HG03571 (cell line): ENCODE results near the gene LEUTX.
A peak's percentile ranks its signal among the peaks of the same experiment; 100 is the strongest.
"Not testable (repeated sequence)": the region's sequence is repeated elsewhere in the genome, so short reads cannot be mapped to it uniquely, and the experiment has no call there.

Experiments used
- ATAC-seq: cut with Tn5 transposase; IDR thresholded peaks from one replicate; pipeline ENCODE4 v1.9.1; 2021; ENCODE audit not compliant: unreplicated experiment

Gene LEUTX

DNA sequence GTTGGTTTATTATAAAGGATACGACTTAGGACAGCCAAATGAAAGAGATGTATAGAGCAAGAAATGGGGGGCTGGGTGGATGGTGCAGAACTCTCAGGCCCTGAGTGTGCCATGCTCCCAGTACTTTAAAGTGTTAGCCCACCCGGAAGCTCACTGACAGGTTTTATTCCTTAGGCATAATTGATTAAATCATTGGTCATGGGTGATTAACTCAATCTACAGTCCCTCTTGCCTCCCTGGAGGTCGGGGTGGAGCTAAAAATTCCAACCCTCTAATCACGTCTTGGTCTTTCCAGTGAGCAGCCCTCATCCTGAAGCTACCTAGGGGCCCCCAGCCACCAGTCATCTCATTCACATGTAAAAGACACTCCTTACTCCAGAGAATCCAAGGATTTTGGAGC lies 9.9 kb upstream of the LEUTX start:
- no peak for ATAC-seq

DNA sequence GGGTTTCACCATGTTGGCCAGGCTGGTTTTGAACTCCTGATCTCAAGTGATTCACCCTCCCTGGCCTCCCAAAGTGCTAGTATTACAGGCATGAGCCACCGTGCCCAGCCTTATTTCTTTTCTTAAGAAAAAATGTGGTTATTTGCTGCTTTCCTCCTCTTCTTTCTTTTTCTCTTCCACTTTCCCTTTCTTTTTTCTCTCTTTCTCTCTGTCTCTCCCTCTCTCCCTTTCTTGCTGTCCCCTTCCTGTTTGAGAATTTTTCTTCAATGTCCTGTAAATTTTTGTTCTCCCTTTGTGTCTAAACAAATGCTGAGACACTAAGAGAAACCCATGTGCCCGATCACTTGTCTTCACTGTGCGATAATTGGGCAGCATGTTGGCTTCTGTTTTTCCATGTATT lies 2.2 kb downstream of the LEUTX start:
- ATAC-seq: no peak

DNA sequence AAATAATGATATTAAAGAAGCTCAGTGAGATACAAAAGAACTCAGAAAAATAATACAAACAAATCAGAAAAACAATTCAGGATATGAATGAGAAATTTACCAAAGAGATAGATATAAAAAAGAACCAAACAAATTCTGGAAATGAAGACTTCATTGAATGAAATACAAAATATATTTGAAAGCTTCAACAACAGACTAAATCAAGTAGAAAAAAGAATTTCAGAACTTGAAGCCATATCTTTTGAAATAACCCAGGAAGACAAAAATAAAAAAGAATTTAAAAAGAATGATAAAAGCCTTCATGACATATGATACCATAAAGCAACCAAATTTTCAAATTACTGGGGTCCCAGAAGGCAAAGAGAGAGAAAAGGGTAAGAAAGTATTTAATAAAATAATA lies 9.6 kb downstream of the LEUTX start:
- ATAC-seq: no peak

DNA sequence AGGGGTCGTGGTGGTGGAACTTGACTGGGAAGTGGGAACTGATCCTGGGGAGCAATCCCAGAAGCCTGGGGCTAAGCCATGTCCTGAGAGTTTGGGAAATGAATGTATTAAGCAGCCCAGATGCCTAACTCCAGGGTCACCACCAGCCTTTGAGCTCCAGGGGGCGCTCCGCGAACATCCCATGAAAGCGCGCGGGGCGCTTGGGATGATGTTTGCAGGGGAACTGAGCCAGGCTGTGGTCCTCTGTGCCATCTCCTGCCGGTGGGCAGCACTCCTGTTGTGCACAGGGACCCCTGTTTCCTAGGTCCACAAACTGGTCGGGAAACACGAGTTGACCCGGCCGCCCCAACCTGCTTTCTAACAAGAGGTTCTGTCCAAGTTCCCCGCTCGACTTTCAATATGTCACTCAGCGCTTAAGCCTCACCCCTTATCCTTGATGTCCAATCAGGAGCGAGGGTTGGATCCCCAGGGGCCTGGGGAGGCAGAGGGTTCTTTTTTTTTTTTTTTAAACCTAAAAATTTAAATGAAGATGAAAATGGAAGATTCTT lies 14.4 kb downstream of the LEUTX start:
- peak; percentile 69 for ATAC-seq

DNA sequence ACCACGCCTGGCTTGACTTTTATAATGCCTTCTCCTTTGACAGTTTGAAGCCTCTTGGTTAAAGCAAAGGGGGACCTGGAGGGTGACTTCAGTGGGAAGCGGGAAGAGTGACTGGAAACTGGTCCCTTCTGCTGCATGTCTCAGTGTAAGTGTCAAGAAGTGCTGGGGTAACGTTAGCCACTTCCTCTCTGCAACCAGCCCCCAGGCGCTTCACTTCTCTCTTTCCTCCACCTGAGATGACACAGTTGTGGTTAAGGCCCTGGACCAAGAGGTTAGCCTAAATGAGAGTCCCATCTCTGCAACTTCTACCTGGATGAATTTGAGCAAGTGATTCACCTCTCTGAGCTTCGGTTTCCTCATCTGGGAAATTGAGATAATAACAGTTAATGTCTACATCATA lies 16.3 kb downstream of the LEUTX start:
- ATAC-seq: no peak

DNA sequence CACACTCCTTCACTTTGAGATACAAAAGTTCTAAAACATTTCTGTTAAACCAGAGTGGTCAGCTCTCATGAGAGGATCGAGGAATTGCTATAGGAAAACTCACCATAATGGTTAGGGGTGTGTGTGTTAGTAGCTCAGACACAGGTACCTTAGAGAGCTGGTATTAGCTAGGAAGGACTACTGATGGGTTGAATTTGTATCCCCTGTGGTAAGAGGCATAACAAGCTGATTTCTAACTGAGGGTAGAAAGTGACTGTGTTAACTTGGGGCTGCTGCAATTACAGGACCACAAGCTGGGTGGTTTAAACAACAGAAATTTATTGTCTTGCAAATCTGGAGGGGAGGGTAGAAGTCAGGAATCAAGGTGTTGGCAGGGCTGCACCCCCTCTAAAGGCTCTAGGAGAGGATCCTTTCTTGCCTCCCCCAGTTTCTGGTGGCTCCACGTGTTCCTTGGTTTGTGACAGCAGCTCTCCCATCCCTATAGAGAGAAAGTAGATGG lies 17.4 kb downstream of the LEUTX start:
- ATAC-seq: no peak

DNA sequence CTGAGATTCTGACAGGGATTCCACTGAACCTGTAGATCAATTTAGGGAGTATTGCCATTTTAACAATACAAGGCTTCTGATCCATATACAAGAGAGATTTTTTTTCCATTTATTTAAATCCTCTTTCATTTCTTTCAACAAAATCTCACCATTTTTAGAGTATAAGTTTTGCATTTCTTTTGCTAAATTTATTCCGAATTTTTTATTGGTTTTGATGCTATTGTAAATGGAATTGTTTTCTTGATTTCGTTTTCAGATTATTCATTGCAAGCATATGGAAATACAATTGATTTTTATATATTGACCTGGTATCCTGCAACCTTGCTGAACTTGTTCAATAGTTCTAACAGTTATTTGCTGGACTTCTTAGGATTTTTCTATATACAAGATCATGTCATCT lies 18.4 kb downstream of the LEUTX start:
- no peak for ATAC-seq

DNA sequence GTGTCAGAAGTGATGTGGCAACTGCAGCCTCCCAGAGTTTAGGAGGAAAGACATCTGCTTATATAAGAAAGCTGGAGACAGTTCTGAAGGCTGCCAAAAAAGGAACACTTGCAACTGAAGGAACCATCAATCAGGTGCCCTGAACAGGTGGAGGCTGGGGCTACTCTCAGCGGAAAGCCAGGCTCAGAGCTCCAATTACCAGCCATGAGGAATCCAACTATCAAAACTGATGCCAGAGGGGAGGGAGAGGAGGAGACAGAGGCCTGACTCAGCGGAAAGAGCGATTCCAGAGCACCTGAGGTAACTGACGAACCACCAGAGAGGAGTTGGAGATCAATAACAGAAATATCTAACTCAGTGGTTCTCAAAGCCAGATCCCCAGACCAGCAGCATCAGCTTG lies 24.3 kb downstream of the LEUTX start:
- ATAC-seq: no peak

DNA sequence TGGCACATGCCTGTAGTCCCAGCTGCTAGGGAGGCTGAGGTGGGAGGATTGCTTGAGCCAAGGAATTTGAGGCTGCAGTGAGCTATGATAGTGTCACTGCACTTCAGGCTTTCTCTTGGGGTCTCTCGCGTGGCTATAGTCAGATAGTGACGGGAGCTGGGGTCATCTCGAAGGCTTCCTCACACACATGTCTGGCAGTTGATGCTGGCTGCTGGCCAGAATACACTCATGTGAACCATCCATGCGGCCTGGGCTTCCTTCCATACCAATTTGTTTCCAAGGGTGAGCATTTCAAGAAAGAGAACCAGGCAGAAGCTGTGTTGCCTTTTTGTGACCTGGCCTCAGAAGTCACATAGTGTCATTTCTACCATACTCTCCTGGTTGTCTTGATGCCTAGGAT lies 26.4 kb downstream of the LEUTX start:
- ATAC-seq: no peak

DNA sequence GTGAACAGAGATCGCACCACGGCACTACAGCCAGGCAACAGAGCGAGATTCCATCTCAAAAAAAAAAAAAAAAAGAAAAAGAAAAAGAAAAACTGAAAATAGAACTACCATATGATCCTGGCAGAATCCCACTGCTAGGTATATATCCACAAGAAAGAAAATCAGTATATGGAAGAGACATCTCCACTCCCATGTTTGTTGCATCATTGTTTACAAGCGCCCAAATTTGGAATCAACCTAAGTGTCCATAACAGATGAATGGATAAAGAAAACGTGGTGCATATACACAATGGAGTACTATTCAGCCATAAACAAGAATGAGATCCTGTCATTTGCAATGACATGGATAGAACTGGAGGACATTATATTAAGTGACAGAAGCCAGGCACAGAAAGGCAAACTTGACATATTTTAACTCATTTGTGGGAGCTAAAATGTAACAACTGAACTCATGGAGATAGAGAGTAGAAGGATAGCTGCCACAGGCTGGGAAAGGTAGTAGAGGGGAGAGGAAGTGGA lies 29.3 kb downstream of the LEUTX start:
- no peak for ATAC-seq

DNA sequence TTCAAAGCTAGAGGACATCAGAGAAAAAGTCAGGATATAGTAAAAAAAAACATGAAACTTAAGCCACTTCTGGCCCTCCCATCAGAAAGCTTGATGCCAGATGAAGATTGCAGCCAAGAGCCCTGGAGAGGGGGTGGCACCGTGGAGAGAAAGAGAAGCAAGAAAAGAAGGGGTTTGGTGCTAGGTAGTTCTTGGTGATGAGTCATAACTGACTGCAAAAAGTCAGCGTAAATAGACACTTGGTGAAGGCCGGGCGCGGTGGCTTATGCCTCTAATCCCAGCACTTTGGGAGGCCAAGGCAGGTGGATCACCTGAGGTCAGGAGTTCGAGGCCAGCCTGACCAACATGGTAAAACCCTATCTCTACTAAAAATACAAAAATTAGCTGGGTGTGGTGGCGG lies 30.0 kb downstream of the LEUTX start:
- not testable (repeated sequence) for ATAC-seq

DNA sequence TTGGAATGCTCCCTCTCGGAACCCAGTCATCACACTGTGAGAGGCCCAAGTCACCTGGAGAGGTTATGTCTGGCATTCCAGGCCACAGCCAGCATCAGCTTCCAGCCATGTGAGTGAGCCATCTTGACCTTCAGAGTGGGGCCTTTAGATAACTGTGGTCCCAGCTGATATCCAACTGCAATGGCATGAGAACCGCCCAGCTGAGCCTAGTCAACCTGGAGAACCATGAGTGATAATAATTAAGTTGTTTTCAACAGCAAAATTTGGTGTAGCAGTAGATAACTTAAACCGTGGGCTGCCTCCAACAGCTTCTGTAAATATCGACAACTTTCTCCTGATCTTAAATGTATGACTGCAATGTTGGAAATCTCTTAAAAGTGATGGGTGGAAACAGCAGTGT lies 30.7 kb downstream of the LEUTX start:
- no peak for ATAC-seq

DNA sequence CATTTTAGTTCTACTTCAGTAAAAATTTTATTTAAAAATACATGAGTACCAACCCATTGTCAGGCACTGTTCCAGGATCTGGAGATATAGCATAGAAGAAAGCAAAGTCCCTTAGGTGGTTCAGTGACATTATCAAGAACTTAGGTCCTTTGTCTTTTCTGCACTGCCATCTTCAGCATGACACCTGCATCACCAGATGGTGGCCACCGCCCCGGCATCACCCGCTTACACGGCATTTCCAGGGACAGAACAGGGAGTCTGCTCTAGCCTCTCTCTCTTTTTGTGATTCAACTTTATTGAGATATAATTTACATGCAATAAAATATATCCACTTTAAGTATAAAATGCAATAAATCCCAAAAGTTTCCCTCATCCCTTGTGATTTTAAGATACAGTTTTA lies 31.8 kb downstream of the LEUTX start:
- no peak for ATAC-seq

DNA sequence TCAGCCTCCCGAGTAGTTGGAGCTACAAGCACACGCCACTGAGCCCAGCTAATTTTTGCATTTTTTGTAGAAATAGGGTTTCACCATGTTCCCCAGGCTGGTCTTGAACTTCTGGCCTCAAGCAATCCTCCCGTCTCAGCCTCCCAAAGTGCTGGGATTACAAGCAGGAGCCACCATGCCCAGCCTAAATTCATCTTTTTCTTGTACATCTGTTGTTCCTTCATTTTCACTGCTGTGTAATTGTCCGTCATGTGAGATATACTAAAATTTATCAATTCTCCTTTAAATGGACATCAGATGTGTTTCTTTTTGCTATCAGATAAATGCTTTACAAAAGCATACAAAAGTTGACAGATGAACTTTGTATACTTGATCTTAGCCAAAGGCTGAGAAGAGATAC lies 32.4 kb downstream of the LEUTX start:
- no peak for ATAC-seq

DNA sequence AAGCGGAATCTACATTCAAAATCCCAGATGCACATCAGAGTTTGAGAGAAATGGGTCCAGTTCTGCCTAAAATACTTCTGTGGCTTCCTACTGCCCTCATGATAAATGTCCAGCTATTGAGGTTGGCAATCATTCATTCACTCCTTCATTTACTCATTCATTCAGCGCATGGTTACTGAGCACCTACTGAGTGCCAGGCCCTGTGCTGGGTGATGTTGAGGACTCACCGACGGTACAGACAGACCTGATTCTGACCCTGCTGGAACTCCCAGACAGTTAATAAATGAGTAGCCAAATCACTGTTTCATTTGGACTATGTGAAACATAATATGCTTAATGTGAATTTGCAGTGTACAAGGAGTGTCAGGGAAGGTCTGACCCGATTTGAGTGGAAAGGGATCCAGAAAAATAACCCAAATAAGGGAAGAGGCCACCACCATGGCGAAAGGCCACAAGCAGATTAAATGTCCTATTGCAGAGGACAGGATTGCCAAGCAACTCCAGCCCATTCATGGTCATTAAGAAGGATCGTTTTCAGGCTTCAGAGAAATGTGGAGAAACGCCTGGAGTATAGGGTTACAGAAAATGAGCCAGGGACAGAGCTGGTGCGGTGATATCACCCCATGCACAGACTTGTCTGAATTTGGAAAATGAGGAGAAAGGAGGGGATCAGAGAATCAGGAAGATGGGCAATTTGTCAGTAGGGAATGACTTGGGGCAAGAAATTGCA lies 34.8 kb downstream of the LEUTX start:
- no peak for ATAC-seq

DNA sequence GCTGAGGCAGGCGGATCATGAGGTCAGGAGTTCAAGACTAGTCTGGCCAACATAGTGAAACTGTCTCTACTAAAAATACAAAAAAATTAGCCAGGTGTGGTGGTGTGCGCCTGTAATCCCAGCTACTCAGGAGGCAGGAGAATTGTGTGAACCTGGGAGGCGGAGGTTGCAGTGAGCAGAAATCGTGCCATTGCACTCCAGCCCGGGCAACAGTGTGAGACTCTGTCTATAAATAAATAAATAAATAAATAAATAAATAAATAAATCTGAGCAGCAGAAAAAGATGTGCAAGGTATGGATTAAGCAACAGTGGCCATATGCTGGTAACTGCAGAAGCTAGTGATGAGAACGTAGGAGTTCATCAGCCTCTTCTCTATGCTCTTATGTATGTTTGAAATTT lies 35.5 kb downstream of the LEUTX start:
- ATAC-seq: not testable (repeated sequence)

DNA sequence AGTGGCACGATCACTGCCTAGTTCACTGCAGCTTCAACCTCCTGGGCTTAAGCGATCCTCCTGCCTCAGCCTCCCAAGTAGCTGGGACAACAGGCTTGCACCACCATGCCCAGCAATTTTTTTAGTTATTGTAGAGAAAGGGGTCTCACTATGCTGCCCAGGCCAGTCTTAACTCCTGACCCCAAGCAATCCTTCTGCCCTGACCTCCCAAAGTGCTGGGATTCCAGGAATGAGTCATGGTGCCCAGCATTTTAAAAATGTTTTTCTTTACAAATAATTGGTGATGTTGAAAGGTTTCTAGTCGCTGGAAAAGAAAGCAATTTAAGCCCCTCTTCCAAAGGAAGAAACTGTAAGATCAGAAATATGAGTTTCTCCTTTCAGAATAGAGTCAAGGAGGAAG lies 35.9 kb downstream of the LEUTX start:
- ATAC-seq: no peak

DNA sequence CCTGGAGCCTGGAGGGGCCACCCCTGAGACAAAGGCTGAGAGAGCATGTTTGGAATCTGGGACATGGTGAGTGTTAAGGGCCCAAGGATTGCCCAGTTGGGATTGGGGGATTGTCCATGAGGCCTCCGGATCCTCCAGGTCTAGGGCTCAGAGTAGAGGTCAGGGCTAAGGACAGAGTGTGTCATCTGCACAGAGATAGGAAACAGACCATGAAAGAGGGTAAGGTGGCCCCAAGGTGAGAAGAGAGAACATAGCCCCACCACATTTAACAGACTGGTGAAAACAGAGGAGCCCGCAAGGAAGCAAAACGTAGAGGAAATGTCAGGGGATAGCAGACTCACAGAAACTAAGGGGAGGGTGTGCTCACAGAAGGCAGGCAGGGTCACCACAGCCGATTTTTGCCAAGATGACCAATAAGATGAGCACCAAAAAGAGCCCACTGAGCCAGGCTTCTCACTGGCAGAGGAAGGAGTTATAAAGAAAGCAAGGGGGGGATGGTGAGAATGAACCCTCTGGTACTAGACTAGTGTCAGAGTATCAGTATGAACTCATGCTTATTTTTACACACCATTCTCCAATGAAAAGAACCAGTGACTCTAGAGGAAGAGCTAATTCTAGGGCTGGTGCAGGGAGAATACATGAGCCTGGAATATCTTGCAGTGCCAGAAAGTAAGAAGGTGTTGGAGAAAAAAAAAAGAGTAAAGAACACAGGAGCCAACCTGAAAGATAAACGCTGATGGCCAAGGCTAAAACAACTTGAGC lies 37.8 kb downstream of the LEUTX start:
- no peak for ATAC-seq

DNA sequence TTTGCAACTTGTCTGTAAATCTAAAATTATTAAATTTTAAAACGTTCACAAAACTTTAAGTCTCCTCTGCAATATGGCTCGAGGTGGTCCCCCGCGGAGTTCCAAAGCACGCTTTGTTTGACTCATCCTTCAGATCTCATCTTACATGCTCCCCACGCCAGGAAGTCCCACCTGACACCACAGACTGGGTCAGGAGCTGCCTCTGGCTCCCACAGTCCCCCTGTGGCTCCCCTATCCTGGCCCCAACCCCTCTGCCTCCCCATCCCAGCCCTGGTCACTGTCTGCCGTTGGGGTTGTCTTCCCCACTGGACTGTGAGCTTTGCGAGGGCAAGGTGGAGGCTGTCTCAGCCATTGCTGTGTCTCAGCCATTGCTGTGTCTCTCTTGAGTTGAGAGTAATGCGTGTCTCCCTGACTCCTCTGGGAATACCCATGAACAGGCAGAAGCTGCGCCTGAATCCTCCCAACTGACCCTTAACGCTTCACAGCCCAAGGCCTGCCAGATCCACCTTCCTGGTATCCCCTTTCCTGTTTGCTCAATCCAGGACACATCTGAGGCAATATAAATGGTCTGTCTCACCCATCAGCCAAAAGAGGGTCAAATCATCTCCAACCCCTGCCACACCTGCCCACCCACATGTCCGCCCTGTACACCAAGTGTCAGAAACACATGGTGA lies 39.4 kb downstream of the LEUTX start:
- no peak for ATAC-seq

DNA sequence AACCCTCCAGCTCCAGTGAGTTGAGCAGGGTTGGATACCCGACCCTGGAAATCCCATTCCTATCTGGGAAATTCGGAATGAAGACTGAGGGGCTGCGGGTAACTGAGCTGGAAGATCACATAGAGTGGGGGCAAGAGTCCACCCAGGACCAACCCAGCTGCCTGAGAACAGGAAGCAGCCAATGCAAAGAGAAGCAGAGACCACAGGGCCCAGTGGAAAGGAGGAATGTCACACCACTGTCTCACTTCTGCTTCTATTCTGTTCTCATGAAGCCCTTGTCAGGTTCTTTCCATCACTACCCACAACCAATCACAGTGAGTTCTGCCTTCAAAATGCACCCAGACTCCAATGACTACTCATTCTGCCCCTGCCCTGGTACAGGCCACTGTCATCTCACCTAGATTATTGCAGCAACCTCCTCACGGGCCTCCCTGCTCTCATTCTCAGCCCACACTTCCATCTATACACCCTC lies 40.0 kb downstream of the LEUTX start:
- no peak for ATAC-seq

DNA sequence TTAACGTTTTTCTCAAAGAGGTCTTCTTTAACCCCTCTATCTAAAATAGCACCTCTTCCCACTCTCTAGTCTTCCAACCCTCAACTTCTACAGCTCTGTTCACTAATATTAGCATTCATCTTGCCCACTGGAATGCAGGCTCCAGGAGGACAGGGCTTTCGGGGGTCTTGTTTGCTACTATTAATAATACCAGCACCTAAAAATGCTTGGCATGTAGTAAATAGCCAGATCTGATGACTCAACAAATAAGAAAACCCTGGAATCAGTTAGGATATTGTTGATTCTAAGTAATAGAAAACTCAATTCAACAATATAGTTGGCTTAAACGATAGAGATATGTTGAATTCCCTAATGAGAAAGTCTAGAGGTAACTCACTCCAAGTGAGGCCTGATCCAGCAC lies 41.1 kb downstream of the LEUTX start:
- no peak for ATAC-seq
